ENCODE measurements around the gene PHLDB3. TPM values are rescaled to one million over a fixed set of nuclear protein-coding genes. Genes with fewer than 3 reads are reported as not detected.

The PHLDB3 gene
- total and polyA plus RNA-seq, 2 of the 4 experiments (the other 2 are of a cell fraction): 2.9 to 10.6 TPM

- in situ Hi-C loops (cut with MboI; ENCODE audit: low sequenced_read_pairs): no loop called here
- no peak overlapping the region for H4K5ac ChIP-seq (ENCODE audit: low read depth, low read length)
- no peak overlapping the region for H2BK5ac ChIP-seq (ENCODE audit: low read depth, low read length, poor library complexity, severe bottlenecking)
- intact Hi-C loops (cut with micrococcal nuclease): loop anchor here (5.0 kb wide), 2 partner anchors 113 to 268 kb away; no protein-coding TSS in a partner anchor
- ChIA-PET CTCF (no interaction called here), POLR2A (ENCODE audit: unreplicated experiment) (interaction anchor here (0.6 kb wide), 1 partner anchor 70 kb away, joined by 3 read pairs; no protein-coding TSS in a partner anchor)
- no peak overlapping the region for H3K4me3 ChIP-seq (ENCODE audit: insufficient read depth, low read depth, low read length)
- H3K9ac ChIP-seq (ENCODE audit: low read depth, low read length): no peak overlapping the region
- H2AFZ ChIP-seq (replicated peaks; ENCODE audit: low read length, poor library complexity): no peak overlapping the region
- no peak for DNase-seq
- peaks cover 6% of the 10 kb centered on the region; the same call in 1 of the 2 replicates for H3K9me1 ChIP-seq (ENCODE audit: insufficient read depth, low read length)
- no peaks in the 10 kb centered on the region for H4K20me1 ChIP-seq (ENCODE audit: insufficient read depth, low read length)
- dilution Hi-C loops (cut with HindIII; ENCODE audit: low sequenced_read_pairs, unreplicated experiment): no loop called here
- H3K4me2 ChIP-seq (ENCODE audit: low read depth, low read length): no peak overlapping the region
- H3K9me3 ChIP-seq (ENCODE audit: control insufficient read depth, insufficient read depth, low read length): no peaks in the 10 kb centered on the region
- peaks cover 0 to 6% of the 10 kb centered on the region in 2 experiments; a peak in 1 of 4 replicates for H3K79me1 ChIP-seq (ENCODE audit: low read depth in 1 of 2, low read length in 2 of 2)
- no peak overlapping the region for H4K8ac ChIP-seq (ENCODE audit: low read depth in 2 of 2, low read length in 2 of 2)
- H4K91ac ChIP-seq (ENCODE audit: insufficient read depth, low read depth, low read length): no peak overlapping the region
- no peak overlapping the region for H3K14ac ChIP-seq (replicated peaks; ENCODE audit: low read depth, low read length)
- TF ChIP-seq, protein P1, sequence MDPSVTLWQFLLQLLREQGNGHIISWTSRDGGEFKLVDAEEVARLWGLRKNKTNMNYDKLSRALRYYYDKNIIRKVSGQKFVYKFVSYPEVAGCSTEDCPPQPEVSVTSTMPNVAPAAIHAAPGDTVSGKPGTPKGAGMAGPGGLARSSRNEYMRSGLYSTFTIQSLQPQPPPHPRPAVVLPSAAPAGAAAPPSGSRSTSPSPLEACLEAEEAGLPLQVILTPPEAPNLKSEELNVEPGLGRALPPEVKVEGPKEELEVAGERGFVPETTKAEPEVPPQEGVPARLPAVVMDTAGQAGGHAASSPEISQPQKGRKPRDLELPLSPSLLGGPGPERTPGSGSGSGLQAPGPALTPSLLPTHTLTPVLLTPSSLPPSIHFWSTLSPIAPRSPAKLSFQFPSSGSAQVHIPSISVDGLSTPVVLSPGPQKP (IDR thresholded peaks at IDR 0.05; ENCODE audit: borderline replicate concordance, low read depth, low read length): no peak
- TF ChIP-seq MAZ (IDR thresholded peaks at IDR 0.05; ENCODE audit: borderline replicate concordance, low read depth, low read length): no peak
- no peak for TF ChIP-seq CEBPB (IDR thresholded peaks at IDR 0.05; ENCODE audit: low read depth, low read length)
- TF ChIP-seq BHLHE40 (IDR thresholded peaks at IDR 0.05; ENCODE audit: low read depth, low read length): no peak
- no peak for TF ChIP-seq RCOR1 (IDR thresholded peaks at IDR 0.05; ENCODE audit: insufficient replicate concordance, low read length)
- no peak for TF ChIP-seq RFX5 (IDR thresholded peaks at IDR 0.05; ENCODE audit: low read depth, low read length)
- no peak for TF ChIP-seq NFE2L2 (IDR thresholded peaks at IDR 0.05; ENCODE audit: low read depth, low read length)
- TF ChIP-seq MAFK (IDR thresholded peaks at IDR 0.05; ENCODE audit: low read depth, low read length): no peak
- TF ChIP-seq, protein P2, sequence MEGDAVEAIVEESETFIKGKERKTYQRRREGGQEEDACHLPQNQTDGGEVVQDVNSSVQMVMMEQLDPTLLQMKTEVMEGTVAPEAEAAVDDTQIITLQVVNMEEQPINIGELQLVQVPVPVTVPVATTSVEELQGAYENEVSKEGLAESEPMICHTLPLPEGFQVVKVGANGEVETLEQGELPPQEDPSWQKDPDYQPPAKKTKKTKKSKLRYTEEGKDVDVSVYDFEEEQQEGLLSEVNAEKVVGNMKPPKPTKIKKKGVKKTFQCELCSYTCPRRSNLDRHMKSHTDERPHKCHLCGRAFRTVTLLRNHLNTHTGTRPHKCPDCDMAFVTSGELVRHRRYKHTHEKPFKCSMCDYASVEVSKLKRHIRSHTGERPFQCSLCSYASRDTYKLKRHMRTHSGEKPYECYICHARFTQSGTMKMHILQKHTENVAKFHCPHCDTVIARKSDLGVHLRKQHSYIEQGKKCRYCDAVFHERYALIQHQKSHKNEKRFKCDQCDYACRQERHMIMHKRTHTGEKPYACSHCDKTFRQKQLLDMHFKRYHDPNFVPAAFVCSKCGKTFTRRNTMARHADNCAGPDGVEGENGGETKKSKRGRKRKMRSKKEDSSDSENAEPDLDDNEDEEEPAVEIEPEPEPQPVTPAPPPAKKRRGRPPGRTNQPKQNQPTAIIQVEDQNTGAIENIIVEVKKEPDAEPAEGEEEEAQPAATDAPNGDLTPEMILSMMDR (conservative IDR thresholded peaks at IDR 0.05; ENCODE audit: low read depth, low read length): no peak
- no peak for TF ChIP-seq USF2 (IDR thresholded peaks at IDR 0.05; ENCODE audit: low read depth, low read length)
- no peak for TF ChIP-seq FOS (IDR thresholded peaks at IDR 0.05; ENCODE audit: low read depth, low read length)
- TF ChIP-seq CHD1 (IDR thresholded peaks at IDR 0.05; ENCODE audit: low read depth, low read length): no peak
- BruUV-seq (replicated peaks): no TSS peak
- H3K56ac ChIP-seq (ENCODE audit: extremely low read depth, insufficient read depth, low read length): no peak overlapping the region
- no peaks in the 10 kb centered on the region for H3K27me3 ChIP-seq (ENCODE audit: control insufficient read depth, insufficient read depth, low read length)
- no peak overlapping the region for H2AK9ac ChIP-seq (replicated peaks; ENCODE audit: low read depth, low read length, poor library complexity)
- H2AK5ac ChIP-seq (ENCODE audit: low read depth, low read length): no peak overlapping the region
- H3K23ac ChIP-seq (ENCODE audit: low read depth, low read length): no peak overlapping the region
- no peak overlapping the region for H3K18ac ChIP-seq (ENCODE audit: low read depth, low read length)
- H3K4me1 ChIP-seq (ENCODE audit: control insufficient read depth, insufficient read depth, low read length): no peaks in the 10 kb centered on the region; the same call in 1 of the 2 replicates
- H2BK15ac ChIP-seq (ENCODE audit: low read depth, low read length): no peak overlapping the region
- H3K36me3 ChIP-seq (ENCODE audit: control insufficient read depth, insufficient read depth, low read length): peaks cover 24% of the 10 kb centered on the region
- H2BK120ac ChIP-seq (ENCODE audit: low read depth, low read length): no peak overlapping the region
- H2BK20ac ChIP-seq (ENCODE audit: low read depth, low read length): no peak overlapping the region
- no peak overlapping the region for H3K4ac ChIP-seq (ENCODE audit: low read depth, low read length)
- no peak for ATAC-seq (ENCODE audit: low read depth)
- H3K27ac ChIP-seq (ENCODE audit: insufficient read depth, low read length): no peak overlapping the region
Observed at GRCh38 chr19:43538922-43539321, 34.4 kb upstream of the PHLDB3 start.
